Breast epithelium (tissue), 3 donors: ENCODE data around the gene CT45A7.
"Not testable (repeated sequence)": the region's sequence is repeated elsewhere in the genome, so short reads cannot be mapped to it uniquely, and the experiment has no call there.

Experiments used
- POLR2A ChIP-seq: fragments of 450-650 bp; IDR thresholded peaks from one replicate; pipeline ENCODE4 v1.6.1; 2016; ENCODE audit warnings: antibody characterized with exemption, mild to moderate bottlenecking, moderate library complexity
- TF ChIP-seq, protein P1 (sequence below), 3 donors: fragments of 450-650 bp; IDR thresholded peaks; one replicate each; pipeline ENCODE4 v1.5.1; 2016 to 2017; ENCODE audit warnings: antibody characterized with exemption in 3 of 3, mild to moderate bottlenecking in 3 of 3, moderate library complexity in 3 of 3

DNA sequence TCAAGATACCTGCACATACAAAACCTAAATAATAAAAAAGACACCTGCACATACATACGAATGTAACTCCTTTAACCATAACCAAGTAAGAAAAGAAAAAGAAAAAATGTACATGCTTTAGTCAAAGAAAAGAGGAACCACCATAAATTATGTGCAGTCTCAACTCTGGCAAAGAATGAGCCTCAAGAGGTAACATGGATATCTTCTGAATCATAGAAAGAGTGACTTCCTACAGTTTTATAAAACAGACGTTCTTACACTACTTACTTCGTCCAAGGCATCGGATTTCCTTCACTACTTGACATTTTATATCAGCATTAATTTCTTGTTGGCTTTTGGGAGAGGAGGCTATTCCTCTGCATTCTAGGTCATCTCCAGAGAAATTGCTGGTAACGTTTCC is 45.7 kb upstream of the CT45A7 start:
- TF ChIP-seq, protein P1, sequence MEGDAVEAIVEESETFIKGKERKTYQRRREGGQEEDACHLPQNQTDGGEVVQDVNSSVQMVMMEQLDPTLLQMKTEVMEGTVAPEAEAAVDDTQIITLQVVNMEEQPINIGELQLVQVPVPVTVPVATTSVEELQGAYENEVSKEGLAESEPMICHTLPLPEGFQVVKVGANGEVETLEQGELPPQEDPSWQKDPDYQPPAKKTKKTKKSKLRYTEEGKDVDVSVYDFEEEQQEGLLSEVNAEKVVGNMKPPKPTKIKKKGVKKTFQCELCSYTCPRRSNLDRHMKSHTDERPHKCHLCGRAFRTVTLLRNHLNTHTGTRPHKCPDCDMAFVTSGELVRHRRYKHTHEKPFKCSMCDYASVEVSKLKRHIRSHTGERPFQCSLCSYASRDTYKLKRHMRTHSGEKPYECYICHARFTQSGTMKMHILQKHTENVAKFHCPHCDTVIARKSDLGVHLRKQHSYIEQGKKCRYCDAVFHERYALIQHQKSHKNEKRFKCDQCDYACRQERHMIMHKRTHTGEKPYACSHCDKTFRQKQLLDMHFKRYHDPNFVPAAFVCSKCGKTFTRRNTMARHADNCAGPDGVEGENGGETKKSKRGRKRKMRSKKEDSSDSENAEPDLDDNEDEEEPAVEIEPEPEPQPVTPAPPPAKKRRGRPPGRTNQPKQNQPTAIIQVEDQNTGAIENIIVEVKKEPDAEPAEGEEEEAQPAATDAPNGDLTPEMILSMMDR (IDR thresholded peaks at IDR 0.05) = not testable (repeated sequence)
- not testable (repeated sequence) for TF ChIP-seq POLR2A
